Activated B cell treated with CpG ODN at 0.5 μM for 24 hours (primary cell): ENCODE results near the gene SENP1. TPM values are rescaled to one million over a fixed set of nuclear protein-coding genes. Genes with fewer than 3 reads are reported as not detected.
"Not testable (repeated sequence)": the region's sequence is repeated elsewhere in the genome, so short reads cannot be mapped to it uniquely, and the experiment has no call there.

ENCODE experiments used
- ATAC-seq: fragments of 200-7000 bp; cut with Tn5 transposase; one replicate; pipeline ENCODE4 v1.10.0; 2021; ENCODE audit warnings: low read depth, mild to moderate bottlenecking, moderate library complexity
- CTCF ChIA-PET: fragments of 350-600 bp; sonication (Branson Sonifier 250); formaldehyde crosslinking; loops from one replicate; lab custom pipeline; 2021; ENCODE audit warnings: antibody characterized with exemption; lab: Charles Lee
- POLR2A ChIA-PET: fragments of 350-600 bp; sonication (Branson Sonifier 250); formaldehyde crosslinking; loops from one replicate; lab custom pipeline; 2021; ENCODE audit warnings: antibody characterized with exemption; lab: Charles Lee
- DNase-seq: peaks from one replicate; pipeline ENCODE4 v3.0.0; 2022
- H3K27ac Mint-ChIP-seq: one replicate; pipeline ENCODE4 v1.8.0; 2020; ENCODE audit warnings: mixed read lengths
- H3K27me3 Mint-ChIP-seq: one replicate; pipeline ENCODE4 v1.8.0; 2021; ENCODE audit warnings: mixed read lengths
- H3K36me3 Mint-ChIP-seq: one replicate; pipeline ENCODE4 v1.8.0; 2021; ENCODE audit warnings: low read depth, mixed read lengths
- H3K4me1 Mint-ChIP-seq: one replicate; pipeline ENCODE4 v1.8.0; 2021; ENCODE audit warnings: mixed read lengths
- H3K4me3 Mint-ChIP-seq: one replicate; pipeline ENCODE4 v1.8.0; 2020; ENCODE audit warnings: mild to moderate bottlenecking, mixed read lengths
- H3K9me3 Mint-ChIP-seq: one replicate; pipeline ENCODE4 v1.8.0; 2020; ENCODE audit warnings: mixed read lengths
- intact Hi-C: fragments of 100-400 bp; cut with micrococcal nuclease; formaldehyde crosslinking; loops from one replicate; pipeline ENCODE4 v1.15.1; 2024
- total RNA-seq: library from RNA; stranded (reverse); gene quantifications from 2 replicates; pipeline ENCODE4 v1.2.3, GENCODE V29; 2022
- TF ChIP-seq, protein P1 (sequence below): fragments of 200-600 bp; IDR thresholded peaks from one replicate; pipeline ENCODE4 v1.8.0; 2022; ENCODE audit warnings: antibody characterized with exemption, mild to moderate bottlenecking

SENP1 gene
- total RNA-seq, 1 donor from 2014 or later, result 43.2 TPM

DNA sequence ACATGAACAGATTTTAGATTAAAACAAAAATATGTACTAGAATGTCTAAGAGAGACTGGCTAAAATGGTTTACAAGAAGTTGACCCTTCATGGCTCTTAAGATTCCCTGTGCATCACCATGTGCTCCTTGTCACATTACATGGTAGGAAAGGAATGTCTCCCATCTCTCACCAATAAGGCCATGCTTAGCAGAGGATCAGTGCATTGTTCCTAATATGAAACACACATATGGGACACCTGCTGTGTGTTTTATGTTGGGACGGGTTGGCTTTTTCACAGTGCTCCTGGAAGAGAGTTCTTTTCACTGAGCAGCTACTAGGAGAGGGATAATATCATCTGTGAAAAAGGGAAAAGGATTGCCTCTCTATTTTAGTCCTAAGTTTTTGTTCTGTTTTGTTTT is 22.9 kb upstream of the SENP1 start:
- POLR2A ChIA-PET, result no interaction called here
- CTCF ChIA-PET, result no interaction called here

DNA sequence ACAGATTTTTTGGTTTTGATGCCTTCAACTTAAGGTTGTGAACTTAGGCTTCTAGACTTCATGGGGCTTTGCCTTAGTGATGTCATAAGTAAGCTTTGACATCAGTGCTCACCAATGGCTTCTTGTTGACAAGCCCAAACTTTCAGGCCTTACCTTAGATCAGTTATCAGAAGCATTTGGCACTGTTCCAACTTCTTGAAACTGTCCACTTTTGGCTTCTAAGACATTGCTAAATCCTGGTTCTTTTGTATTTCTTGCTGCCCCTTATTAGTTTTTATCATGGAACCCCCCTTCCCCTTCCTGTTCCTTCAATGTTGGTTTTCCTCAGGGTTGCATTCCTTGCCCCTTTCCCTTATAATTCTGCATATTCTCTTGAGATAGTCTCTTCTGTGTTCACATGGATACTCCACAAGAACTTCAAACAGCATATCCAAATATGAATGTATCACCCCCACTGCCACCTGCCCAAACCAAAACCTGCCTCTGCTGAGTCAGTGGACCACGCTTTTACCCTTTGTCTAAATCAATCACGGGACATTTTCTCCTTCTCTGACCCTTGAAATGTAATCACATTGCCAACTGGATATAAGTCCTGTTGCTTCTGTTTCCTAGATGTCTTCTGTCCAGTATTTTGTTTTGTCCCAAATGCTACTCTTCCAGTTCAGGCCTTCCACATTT is 21.2 kb upstream of the SENP1 start:
- no peaks in the 10 kb centered on the region for H3K4me1 Mint-ChIP-seq
- H3K4me3 Mint-ChIP-seq, result no peak overlapping the region
- ChIA-PET POLR2A (interaction anchor here (0.6 kb wide), 1 partner anchor 532 kb away, joined by 4 read pairs; no protein-coding TSS in a partner anchor), CTCF (no interaction called here)
- DNase-seq, result no peak
- no peak for ATAC-seq
- intact Hi-C loops, result no loop called here
- no peak overlapping the region for H3K27ac Mint-ChIP-seq
- no peaks in the 10 kb centered on the region for H3K9me3 Mint-ChIP-seq
- TF ChIP-seq, protein P1, sequence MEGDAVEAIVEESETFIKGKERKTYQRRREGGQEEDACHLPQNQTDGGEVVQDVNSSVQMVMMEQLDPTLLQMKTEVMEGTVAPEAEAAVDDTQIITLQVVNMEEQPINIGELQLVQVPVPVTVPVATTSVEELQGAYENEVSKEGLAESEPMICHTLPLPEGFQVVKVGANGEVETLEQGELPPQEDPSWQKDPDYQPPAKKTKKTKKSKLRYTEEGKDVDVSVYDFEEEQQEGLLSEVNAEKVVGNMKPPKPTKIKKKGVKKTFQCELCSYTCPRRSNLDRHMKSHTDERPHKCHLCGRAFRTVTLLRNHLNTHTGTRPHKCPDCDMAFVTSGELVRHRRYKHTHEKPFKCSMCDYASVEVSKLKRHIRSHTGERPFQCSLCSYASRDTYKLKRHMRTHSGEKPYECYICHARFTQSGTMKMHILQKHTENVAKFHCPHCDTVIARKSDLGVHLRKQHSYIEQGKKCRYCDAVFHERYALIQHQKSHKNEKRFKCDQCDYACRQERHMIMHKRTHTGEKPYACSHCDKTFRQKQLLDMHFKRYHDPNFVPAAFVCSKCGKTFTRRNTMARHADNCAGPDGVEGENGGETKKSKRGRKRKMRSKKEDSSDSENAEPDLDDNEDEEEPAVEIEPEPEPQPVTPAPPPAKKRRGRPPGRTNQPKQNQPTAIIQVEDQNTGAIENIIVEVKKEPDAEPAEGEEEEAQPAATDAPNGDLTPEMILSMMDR, result no peak
- no peaks in the 10 kb centered on the region for H3K27me3 Mint-ChIP-seq
- H3K36me3 Mint-ChIP-seq, result peaks cover 73% of the 10 kb centered on the region

More for the DNA sequence above, 22.9 kb upstream of the SENP1 start:
- H3K4me1 Mint-ChIP-seq, result no peaks in the 10 kb centered on the region
- intact Hi-C loops, result no loop called here
- no peak overlapping the region for H3K27ac Mint-ChIP-seq
- ATAC-seq (no peak), DNase-seq (no peak)
- no peak overlapping the region for H3K4me3 Mint-ChIP-seq
- H3K9me3 Mint-ChIP-seq, result no peaks in the 10 kb centered on the region
- peaks cover 78% of the 10 kb centered on the region for H3K36me3 Mint-ChIP-seq
- no peaks in the 10 kb centered on the region for H3K27me3 Mint-ChIP-seq
- TF ChIP-seq, protein P1, result no peak

DNA sequence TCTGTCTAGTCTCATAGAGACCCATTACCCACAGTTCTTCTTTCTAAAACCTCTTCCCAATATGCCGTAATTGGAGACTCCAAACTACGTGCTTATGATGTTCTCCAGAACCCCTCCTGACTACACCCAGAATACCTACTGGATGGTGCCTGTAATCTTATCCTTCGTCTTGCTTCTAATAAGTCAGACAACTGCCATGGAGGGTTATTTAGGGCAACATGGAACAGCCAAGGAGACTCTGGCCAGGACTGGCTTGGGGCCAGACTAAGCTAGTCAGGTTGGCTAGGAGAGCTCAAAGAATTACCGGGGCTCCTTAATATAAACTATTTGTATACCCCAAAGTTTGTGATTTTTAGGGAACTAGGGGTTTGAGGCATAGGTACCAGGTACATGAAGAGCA is 20.1 kb upstream of the SENP1 start:
- TF ChIP-seq, protein P1, result no peak
- intact Hi-C loops, result no loop called here
- no peak overlapping the region for H3K4me3 Mint-ChIP-seq
- ChIA-PET CTCF (no interaction called here), POLR2A (no interaction called here)
- no peak for ATAC-seq
- H3K27ac Mint-ChIP-seq, result no peak overlapping the region
- peaks cover 64% of the 10 kb centered on the region for H3K36me3 Mint-ChIP-seq
- DNase-seq, result no peak
- H3K4me1 Mint-ChIP-seq, result no peaks in the 10 kb centered on the region
- H3K27me3 Mint-ChIP-seq, result no peaks in the 10 kb centered on the region
- no peaks in the 10 kb centered on the region for H3K9me3 Mint-ChIP-seq

DNA sequence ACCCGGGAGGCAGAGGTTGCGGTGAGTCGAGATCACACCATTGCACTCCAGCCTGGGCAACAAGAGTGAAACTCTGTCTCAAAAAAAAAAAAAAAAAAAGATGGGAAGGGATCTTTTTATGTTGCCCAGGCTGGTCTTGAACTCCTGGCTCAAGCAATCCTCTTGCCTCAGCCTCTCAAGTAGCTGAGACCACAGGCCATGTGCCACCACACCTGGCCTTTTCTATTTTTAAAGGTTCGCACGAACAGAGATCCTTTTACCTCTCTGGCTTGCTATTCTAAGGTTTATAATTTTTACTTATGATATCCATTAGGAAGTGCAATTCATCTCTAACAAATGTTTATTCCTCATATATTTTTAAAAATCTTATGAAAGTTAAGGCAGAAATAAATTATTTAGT is 19.7 kb upstream of the SENP1 start:
- CTCF ChIA-PET, DNase-seq, H3K27me3 Mint-ChIP-seq, H3K27ac Mint-ChIP-seq, ATAC-seq, H3K4me1 Mint-ChIP-seq, intact Hi-C loops, H3K9me3 Mint-ChIP-seq, POLR2A ChIA-PET, H3K4me3 Mint-ChIP-seq: not testable (repeated sequence)
- H3K36me3 Mint-ChIP-seq, result peaks cover 59% of the 10 kb centered on the region

DNA sequence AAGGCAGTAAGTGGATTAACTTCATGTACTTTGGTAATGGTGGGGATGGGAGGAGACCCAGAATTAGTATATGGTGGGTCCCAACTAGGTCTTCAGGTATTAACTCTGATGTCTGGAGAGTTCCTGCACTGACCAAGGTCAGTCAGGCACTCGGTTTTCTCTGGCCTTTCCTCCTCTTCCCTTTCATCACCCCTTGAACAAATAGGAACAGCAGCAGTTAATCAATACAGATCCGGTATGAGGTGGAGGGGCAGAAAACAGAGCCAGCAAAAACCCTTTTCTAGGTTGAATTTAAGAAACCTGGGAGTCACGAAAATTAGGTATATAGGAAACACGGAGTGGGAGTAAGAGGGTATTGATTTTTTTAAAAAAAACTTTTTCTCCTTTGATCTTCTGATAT is 17.3 kb upstream of the SENP1 start:
- DNase-seq (no peak), ATAC-seq (no peak)
- Mint-ChIP-seq H3K27ac (no peak overlapping the region), H3K4me3 (no peak overlapping the region), H3K36me3 (peaks cover 46% of the 10 kb centered on the region), H3K27me3 (no peaks in the 10 kb centered on the region), H3K9me3 (no peaks in the 10 kb centered on the region), H3K4me1 (peaks cover 21% of the 10 kb centered on the region)
- TF ChIP-seq, protein P1, result no peak
- ChIA-PET CTCF (no interaction called here), POLR2A (no interaction called here)
- intact Hi-C loops, result no loop called here
